Pons (tissue), 1 donor: Measurements from ENCODE around the gene FAM219B.
A peak's percentile ranks its signal among the peaks of the same experiment; 100 is the strongest.
"Not testable (repeated sequence)": the region's sequence is repeated elsewhere in the genome, so short reads cannot be mapped to it uniquely, and the experiment has no call there.

Experiments
- DNase-seq: peaks from one replicate; pipeline ENCODE4 v3.0.0-alpha.2; 2016; ENCODE audit warnings: low spot score

Gene FAM219B

GRCh38 chr15:74906450-74907162, at the start of gene FAM219B:
Gene FAM219B (minus strand): TSS chr15:74906851. CDS start chr15:74906800, 51 bp downstream.
- DNase-seq, result peak; percentile 88

GRCh38 chr15:74955796-74956647, 49.4 kb upstream of the FAM219B start:
- no peak for DNase-seq

GRCh38 chr15:74955017-74955416, 48.4 kb upstream of the FAM219B start:
- DNase-seq, result no peak

GRCh38 chr15:74954515-74954914, 47.9 kb upstream of the FAM219B start:
- no peak for DNase-seq

- DNase-seq, result no peak
Measured at GRCh38 chr15:74951006-74951405, 44.4 kb upstream of the FAM219B start.

GRCh38 chr15:74950078-74950908, 43.6 kb upstream of the FAM219B start:
- DNase-seq, result peak; percentile 89

GRCh38 chr15:74937590-74938371, 31.1 kb upstream of the FAM219B start, which contains the start of gene COX5A:
Gene COX5A (minus strand): TSS chr15:74938073. CDS start chr15:74938014, 59 bp downstream.
- DNase-seq, result peak; percentile 95

- no peak for DNase-seq
Measured at GRCh38 chr15:74937272-74937589, 30.6 kb upstream of the FAM219B start.

- DNase-seq, result not testable (repeated sequence)
Measured at GRCh38 chr15:74935193-74935592, 28.5 kb upstream of the FAM219B start.

GRCh38 chr15:74933573-74933972, 26.9 kb upstream of the FAM219B start:
- DNase-seq, result no peak

GRCh38 chr15:74928771-74929198, 22.1 kb upstream of the FAM219B start:
- no peak for DNase-seq

- no peak for DNase-seq
Measured at GRCh38 chr15:74924525-74924924, 17.9 kb upstream of the FAM219B start.

GRCh38 chr15:74920456-74920855, 13.8 kb upstream of the FAM219B start:
- DNase-seq, result no peak

GRCh38 chr15:74917676-74918075, 11.0 kb upstream of the FAM219B start:
- DNase-seq, result no peak

- DNase-seq, result not testable (repeated sequence)
Measured at GRCh38 chr15:74913799-74914198, 7.1 kb upstream of the FAM219B start.

GRCh38 chr15:74913041-74913440, 6.4 kb upstream of the FAM219B start:
- DNase-seq, result no peak

GRCh38 chr15:74908635-74909034, 2.0 kb upstream of the FAM219B start:
- DNase-seq, result no peak

GRCh38 chr15:74907163-74907870, 666 bp upstream of the FAM219B start:
- no peak for DNase-seq

- no peak for DNase-seq
Measured at GRCh38 chr15:74906067-74906449, 593 bp downstream of the FAM219B start.

GRCh38 chr15:74904190-74904805, 2.4 kb downstream of the FAM219B start:
- no peak for DNase-seq
